Measurements from ENCODE around the gene PPY. TPM values are rescaled to one million over a fixed set of nuclear protein-coding genes. Genes with fewer than 3 reads are reported as not detected.

Gene PPY
- total RNA-seq, 4 donors from 2014 or later: not detected

DNA sequence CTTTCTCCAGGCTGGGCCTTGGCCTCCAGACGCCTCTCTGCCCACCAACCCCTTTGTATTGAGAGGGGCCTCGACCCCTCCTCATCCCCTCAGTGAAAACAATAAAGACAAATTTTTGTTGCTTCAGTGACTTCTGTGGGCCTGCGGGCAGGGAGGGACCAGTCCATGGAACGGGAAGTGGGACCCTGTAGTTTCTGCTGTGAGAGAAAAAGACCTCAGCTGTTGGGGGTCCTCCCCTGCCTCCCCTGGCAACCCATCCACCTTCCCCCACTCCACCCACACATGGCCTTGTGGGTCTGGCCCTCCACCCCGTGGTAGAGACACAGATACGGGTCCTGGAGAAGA is 3.5 kb downstream of the PPY start:
- ATAC-seq (ENCODE audit: low FRiP score): no peak
- no peak for TF ChIP-seq CTCF (IDR thresholded peaks at IDR 0.05)

DNA sequence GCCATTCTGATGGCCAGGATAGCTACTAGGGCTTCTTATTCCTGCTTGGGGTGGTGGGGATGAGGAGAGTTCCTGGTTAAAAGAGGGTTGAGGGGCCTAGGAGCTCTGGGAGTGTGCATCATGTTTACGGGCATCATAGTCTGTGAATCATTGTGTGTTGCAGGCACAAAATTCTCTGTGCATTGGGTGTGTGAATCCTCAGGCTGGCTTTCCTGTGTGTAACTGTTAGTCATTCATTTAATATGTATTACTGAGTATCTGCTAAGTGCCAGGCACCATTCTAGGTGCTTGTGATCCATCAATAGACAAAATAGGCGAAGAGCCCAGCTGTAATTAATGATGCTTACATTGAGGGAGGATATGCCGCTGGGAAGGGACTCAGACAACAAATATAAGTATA is 5.8 kb downstream of the PPY start:
- DNase-seq (ENCODE audit: low spot score) (no peak), ATAC-seq (ENCODE audit: low FRiP score) (no peak)
- no peak for TF ChIP-seq CTCF (IDR thresholded peaks at IDR 0.05)

More for the DNA sequence above, 3.5 kb downstream of the PPY start:
- DNase-seq (ENCODE audit: low spot score): no peak

DNA sequence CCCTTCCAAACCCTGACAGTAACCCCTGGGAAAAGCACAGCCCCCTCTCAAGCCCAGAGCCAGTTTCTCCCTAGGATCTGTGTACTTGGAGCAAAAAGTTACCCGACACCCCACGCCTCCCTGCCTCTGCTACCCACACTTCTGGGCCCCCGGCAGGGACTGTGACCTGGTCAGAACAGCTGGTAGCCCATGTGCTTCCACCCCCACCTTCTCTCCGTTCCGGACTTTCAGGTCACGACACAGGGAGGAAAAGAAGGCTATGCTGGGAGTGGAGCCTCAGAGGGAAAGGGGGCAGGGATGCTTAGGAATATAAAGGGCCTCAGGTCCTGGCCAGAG is 6.4 kb downstream of the PPY start:
- no peak for DNase-seq (ENCODE audit: low spot score)
- no peak for TF ChIP-seq CTCF (IDR thresholded peaks at IDR 0.05)
- ATAC-seq (ENCODE audit: low FRiP score): no peak

DNA sequence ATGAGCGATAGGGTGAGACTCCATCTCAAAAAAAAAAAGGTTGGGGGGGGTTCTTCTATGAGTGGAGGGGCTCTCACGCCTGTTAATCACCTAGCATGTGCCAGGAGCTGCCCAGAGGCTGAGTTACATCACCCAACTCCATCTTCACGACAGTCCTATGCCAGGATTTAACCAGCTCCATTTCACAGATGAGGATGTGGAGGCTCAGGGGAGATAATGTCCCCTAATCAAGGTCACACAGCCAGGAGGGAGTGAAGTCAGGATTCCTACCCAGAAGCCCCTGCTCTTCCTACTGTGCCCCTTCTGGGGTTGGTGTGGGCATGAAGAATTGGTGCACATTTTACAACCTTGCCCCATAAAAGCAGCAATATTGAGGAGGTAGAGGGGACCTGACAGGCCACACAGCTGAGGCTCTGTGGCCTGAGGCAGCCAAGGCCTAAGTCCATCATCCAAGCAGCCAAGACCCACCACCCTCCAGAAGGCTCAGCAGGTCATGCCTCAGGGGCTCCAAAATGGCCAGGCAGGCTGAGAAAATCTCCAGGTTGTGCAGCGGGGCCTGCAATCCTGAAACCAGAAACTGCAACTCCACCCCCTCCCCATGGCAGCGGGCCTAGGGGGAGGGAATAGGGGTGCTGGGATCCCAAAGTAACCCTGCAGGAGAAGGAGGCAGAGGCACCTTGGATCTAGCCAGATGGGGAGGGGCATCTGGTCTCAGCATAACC is 6.9 kb downstream of the PPY start:
- DNase-seq (ENCODE audit: low spot score): no peak
- TF ChIP-seq CTCF (IDR thresholded peaks at IDR 0.05): no peak
- no peak for ATAC-seq (ENCODE audit: low FRiP score)

DNA sequence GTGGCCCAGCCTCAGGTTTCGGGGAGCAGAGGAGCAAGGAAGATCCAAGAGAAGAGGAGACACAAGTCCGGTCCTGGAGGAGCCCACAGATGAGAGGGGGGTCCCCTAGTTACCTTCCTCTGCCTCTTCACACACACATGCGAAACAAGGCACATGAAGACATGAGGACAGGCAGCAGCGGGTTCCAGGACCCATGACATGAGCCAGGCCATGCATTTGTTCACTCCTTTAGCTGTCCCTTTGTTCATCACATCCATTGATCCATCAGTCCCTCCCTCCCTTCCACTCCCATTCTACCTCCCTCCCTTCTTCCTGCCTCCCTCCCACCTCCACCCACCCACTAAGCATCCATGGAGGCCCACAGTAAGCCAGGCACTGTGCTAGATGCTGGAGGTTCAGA is 9.4 kb downstream of the PPY start:
- DNase-seq (ENCODE audit: low spot score) (no peak), ATAC-seq (ENCODE audit: low FRiP score) (no peak)
- TF ChIP-seq CTCF (IDR thresholded peaks at IDR 0.05): no peak

- DNase-seq (ENCODE audit: low spot score) (no peak), ATAC-seq (ENCODE audit: low FRiP score) (no peak)
- no peak for TF ChIP-seq CTCF (IDR thresholded peaks at IDR 0.05)
Measured at GRCh38 chr17:43932357-43932756, 9.9 kb downstream of the PPY start.

DNA sequence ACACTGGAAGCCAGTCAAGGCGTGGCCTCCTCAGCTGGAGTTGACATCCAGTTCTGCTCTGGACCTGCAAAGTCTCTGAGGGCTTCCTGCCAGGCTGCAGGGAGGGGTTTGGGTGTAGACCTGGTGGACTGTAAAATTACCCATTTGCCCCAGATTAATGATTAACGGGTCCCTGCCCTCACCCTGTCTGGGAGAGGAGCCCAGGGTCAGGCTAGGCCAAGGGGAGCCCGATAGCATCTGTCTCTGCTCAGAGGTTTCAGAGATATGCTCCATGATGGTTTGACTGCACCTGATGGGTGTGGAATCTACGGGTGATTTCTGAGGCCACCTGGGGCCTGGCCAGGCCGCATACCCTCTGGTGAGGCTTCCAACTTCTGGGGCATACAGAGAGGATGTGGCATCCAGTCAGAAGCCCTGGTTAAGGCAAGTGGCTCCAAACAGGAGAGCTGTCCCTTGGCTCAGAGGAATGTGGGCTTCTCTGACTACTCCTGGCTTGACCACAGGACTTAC is 11.2 kb downstream of the PPY start:
- no peak for ATAC-seq (ENCODE audit: low FRiP score)
- DNase-seq (ENCODE audit: low spot score): no peak
- no peak for TF ChIP-seq CTCF (IDR thresholded peaks at IDR 0.05)

Measured in omental fat pad (tissue), 4 donors.